ENCODE results near the gene SATB2.

Gene SATB2

DNA sequence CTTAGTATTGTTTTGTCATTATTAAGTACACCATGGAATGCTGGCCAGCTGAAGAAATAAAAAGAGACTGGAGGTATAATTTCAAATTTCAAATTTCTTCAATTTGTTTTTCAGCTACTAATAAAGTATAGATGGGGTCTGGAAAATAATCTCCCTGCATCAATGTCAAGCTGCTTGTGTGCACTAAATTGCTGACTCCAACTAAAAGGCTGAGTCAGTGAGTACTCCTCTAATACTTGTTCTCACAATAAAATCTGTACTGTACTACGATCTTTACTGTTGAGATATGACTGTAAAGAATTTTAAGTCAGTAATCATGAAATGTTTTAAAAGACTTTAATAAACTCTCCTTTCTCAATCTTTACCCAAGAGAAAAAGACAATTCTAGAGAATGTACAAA, 131.9 kb downstream of the SATB2 start:
- no peak for DNase-seq (ENCODE audit: low read depth in 2 of 2)

DNA sequence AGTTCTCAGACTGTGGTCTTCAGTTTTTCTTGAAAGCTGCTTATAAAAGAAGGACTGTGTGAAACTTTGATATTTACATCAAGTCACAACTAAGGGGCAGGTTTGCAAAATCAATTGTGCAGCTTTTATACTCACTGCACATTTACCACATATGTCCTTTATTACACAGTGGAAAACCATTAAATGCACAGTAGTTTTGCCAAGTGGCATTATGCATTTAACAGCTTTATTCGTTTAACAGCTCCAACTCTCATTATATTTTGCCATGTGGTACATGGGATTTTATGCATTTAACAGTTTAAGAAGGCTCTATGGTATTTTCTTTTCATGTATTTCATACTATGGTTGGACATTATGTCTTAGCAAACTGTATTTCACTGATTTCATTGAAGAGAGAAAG, 135.6 kb downstream of the SATB2 start:
- DNase-seq (ENCODE audit: low read depth in 2 of 2) = no peak

DNA sequence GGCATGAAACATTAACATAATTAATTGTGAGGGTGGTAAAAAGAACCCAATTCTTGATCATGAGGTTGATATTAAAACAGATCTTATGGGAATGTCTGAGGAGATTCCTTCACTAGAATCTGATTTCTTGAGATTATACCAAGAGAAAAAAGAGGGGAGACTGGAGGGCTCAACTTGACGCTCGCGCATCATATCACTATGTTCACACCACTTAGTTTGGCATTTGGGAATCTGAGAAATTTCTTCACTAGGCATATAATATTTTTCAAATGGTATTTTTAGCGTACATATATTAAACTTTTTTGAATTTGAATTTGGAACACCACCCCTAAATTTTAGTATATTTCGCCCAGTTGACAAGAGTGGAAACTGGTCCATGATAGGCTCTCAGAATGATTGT, 140.1 kb downstream of the SATB2 start:
- no peak for DNase-seq (ENCODE audit: low read depth in 2 of 2)

DNA sequence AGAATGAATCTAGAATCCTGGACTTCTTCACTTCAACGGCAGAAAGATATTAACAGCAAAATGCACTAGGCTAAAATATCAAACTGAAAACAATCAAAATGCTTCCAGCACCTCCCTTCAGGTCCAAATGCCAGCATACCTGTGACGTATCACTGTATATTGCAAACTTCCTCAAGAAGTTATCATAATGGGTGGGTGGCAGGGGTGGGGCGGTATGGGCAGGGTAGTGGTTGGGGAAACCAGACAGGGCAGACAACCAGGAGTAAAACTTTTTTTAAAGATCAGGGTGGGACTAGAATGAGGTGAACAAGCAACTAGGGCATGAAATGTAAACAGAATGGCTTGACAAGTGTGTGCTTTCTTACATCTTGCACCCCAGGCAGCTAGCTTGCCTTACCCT, 140.9 kb downstream of the SATB2 start:
- DNase-seq (ENCODE audit: low read depth in 2 of 2) = no peak

DNA sequence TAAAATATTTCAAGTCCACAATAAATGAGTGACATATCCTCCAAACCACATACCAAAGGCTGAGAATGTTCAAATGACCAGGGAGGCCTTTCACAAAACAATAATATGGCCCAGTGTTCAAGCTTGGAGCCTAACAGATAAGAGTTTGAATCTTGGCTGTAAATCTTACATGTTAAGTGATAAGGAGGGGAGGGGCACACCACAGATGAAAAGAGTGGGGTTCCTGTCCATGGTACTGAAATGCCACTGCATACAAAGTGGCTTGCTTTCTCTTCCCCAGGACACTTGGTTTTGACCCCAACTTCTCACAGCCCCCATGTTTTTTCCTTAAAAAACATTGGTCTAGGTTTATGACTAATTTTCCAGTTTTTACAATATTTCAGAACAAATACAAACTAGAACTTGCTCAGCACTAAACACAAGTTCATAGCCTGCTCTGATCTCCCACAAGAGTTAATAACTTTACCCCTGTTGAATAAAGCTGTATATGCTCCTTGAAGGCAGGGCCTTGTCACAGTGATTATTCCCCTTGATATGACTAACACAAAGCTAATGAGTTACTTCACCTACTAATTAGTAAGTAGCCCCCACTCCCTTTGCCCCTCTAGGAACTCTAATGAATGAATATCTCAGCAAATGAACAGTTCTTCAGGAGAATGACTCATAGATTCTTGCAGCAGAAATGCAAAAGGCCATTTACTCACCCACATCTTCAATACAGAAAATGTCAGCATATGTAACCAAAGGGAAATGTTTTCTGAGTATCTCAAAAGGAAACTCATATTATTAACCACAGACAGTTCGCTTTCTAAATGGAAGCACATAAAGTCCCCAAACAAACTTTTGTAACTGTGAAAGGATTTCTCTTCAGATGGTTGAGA, 142.2 kb downstream of the SATB2 start:
- DNase-seq (ENCODE audit: low read depth in 2 of 2) = no peak

DNA sequence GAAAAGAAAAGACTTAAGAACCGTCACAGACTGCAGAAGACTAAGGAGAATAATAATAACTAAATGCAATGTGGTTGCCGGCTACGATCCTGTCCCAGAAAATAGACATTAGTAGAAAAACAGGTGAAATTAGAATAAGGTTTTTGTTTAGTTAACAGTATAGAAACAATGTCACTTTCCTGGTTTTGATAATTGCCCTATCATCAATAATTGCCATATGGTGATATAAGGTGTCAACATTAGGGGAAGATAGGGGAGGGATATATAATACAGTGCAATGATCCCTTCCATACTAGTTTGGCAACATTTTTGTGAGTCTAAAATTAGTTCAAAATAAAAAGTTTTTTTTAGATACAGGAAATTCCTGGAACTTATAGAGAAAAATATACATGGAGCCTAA, 144.8 kb downstream of the SATB2 start:
- DNase-seq (ENCODE audit: low read depth in 2 of 2) = no peak

DNA sequence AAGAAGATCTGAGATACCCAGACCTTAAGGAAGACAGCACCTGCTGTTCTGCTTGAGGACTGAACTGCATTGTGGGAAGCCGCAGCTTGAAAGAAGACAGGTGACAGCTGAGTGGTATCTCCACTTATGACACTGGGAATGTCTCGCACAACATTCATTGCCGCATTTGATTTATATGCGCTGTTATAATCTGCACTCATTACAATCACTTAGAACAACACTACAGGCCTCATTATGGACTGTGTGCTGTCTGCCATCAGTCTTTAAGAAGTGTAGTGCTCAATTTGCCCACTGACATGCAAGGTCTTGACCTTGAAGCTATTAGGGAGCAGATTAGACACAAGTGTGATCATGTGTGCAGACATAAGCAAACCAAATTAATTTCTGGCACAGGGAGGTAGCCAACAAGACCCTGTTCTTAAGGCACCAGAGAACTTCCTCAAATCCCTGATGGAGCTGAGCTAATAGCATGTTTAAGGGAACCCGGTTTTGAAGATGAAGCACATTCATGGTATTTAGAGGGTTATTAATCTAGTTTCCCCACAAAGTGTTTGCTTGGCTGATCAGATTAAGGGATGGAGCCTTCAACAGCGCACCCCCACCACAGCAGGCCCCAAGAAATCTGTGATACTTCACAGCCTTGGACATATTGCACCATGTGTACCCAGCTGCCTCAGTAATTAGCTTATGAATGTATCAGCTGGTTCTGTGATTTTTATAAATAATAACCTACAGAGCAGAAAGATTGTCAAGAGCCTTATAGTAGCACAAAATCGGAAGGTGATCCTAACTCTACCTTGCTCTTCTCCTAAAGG, 146.8 kb downstream of the SATB2 start:
- no peak for DNase-seq (ENCODE audit: low read depth in 2 of 2)

DNA sequence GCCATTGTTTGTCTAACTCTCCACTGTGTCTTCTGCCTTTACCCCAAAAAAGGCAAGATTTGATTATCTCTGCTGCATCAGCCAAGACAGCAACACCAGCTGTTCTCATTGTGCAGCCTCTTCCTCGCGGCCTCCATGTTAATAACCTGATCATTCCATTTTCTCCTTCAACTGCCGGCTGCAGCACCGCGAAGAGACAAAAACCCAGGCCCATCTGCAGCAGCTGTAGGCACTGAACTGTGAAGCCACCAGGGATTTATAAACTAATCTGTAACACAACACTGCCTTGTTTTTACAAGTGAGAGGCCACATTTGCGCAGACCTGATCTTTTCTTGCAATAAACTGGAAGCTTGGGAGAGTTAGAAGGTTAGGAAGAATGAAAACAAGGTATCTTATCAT, 147.8 kb downstream of the SATB2 start:
- DNase-seq (ENCODE audit: low read depth in 2 of 2) = no peak

DNA sequence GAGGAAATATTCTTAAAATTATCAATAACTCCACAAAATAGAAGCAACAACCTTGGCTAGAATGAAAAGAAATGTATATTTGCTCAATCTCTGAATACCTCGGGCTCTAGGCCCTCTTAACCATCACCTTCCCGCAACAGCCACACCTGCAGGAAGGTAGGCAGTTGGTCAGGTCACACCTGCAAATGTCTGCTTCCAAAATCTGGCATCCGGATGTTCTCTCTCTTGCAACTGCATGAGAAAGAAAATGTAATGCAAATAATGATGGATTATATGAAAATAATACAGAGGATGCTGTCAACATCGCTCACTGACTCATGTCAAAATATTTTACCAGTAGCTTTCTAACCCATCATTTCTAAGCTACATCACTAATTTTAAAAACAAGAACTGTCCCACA, 148.3 kb downstream of the SATB2 start:
- DNase-seq (ENCODE audit: low read depth in 2 of 2) = no peak

DNA sequence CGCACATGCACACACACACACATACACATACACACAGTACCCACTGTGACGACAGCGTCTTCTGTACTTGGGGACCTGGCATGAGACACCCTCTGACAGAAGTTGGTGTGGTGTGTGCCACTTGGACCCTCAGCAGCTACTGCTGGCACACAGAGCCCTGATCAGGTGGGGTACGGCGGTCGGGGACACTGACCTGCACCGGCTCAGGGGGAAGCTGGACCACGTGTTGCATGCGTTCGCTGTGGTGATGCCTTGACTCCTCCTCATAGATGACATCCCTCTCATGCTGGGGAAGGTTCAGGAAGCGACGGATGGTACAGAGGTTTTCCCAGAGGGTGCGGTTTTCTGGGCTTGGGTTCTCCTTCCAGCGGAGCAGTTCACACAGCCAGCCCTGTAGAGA, 149.2 kb downstream of the SATB2 start:
- no peak for DNase-seq (ENCODE audit: low read depth in 2 of 2)

DNA sequence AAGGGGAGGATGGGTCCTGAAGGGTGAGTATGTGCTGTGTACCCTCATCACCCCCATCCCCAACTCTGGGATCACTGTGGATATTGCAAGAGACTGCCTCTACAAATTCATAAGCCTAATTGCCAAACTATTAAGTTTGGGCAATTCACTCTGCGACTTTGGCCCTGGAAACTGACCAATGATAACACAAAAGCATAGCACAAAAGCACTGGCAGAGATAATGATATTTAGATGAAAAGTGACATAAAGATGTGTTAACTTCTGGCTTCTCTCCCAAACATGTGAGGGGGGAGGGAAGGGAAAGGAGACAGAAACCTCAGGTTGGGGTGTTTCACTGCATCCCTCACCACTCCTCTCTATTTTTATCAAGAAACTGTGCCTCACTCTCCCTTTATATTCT, 150.3 kb downstream of the SATB2 start:
- DNase-seq (ENCODE audit: low read depth in 2 of 2) = no peak

DNA sequence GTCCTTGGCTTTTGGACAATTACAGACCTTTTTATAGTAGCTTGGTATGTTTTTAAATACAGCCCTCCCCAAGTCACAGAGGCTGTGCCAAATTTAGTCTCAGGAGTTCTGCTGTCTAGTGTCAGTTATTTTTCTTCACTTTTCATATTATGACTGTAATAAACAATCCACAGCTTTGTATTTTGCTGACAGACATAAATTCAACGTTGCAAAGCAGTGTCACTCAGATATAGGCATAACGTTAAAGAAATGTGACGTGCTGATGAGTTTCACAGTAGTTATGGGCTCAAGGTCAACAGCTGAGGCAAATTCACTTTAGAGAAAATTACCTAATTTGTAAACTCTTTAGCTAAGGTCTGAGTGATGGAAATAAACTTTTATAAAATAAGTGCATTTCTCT, 151.6 kb downstream of the SATB2 start:
- DNase-seq (ENCODE audit: low read depth in 2 of 2) = no peak

DNA sequence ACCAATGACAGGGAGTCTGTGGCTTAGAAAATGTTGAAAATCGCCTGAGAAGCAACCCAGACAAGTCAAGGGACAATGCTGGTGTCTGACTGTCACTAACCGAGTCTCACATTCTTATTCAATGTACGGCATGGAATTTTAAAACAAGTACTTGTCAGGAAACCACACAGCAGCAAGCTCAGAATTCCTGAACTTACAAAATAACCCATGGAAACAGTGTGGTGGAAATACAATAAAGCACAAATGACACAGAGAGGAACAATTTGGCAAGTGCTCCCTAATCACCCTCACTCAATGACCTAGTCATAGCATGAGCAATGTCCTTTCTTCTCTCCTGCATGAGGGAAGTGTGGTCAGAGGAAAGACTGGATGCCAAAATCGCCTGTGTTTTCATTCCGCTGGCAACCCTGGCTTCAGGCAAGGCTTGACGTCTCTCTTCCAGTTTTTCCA, 154.0 kb downstream of the SATB2 start:
- DNase-seq (ENCODE audit: low read depth in 2 of 2) = no peak

DNA sequence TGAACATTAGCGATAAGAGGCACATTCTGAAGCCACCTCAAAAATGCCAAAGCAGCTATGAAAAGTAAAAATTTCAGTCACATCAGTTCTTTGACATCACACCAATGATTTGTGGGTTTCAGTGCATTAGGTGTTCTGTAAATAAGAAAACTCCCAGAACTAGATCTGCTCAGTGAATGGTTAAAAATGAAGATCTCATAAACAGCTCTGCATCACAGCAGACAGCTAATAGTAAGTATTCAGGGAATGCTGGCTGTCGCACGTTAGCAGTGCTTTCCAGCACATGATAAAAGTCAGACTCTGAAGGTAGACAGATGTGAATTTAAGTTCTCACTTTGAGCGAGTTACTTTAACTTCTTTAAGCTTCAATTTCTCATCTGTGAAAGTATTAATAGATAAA, 154.9 kb downstream of the SATB2 start:
- no peak for DNase-seq (ENCODE audit: low read depth in 2 of 2)

DNA sequence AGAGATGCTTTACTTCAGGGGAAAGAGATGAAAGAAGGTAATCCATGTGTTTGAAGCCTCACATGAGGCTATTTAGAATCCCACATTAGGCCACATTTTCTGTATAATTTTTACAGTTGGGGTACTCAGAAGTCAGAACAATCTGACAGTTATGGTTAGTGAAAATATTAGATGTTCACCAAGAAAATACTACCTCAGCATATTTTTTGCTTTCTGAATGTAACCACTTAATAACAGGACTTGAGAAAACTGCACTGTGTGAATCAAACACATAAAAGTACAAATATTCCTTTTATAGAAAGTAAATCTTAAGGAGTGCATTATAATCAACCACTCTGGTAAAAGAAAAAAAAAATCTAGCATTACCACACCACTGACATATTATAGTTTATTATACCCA, 169.3 kb downstream of the SATB2 start:
- no peak for DNase-seq (ENCODE audit: low read depth in 2 of 2)

DNA sequence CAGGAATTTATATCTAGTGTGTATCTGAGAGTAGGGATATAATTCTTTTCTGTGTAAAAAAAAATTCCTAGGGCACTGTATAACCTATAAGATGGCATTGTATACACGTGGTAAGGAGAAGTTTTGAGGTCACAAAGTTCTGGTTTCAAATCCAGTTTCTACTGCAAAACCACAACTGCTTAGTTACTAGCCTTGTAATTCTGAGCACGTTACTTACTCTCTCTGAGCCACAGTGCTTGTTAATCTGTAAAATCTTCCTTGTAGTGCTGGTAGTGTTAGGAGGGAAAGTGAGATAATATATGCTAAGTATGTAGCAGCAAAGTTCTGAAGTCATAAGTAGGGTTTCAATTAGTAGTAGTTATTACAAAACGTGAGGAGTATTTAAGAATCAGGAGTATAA, 175.4 kb downstream of the SATB2 start:
- DNase-seq (ENCODE audit: low read depth in 2 of 2) = no peak

DNA sequence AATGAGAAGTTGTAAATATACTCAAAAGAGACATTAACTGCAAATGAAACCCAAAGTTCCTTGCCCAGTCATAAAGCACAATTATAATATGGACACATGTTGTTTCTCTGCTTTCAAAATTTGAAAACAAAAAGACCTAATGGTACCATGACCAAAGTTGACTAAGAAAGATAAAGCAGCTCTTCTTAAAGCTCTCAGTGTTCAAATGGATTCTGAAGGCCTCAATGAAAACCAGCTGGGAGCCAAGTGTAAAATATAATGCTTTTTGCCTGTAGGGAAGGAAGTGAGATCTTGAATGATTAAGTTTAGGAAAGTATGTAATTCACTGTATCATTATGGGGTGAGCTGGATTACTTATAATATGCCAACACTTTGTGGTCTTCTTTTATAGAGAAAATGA, 178.6 kb downstream of the SATB2 start:
- DNase-seq (ENCODE audit: low read depth in 2 of 2) = no peak

DNA sequence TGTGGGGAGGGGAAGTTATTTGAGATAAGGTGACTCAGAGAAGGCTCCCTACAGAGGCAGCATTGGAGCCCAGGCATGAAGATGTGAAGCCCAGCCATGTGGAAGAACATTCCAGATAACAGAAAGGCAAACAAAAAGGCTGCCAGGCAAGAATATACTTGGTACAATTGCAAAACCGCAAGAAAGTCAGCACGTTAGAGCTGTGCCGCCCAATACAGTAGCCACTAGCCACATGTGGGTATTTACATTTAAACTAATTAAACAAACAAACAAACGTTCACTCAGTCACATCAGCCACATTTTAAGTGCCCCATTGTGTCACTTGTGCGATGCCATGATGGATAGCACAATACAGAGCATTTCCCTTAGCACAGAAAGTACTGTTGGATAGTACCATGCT, 179.6 kb downstream of the SATB2 start:
- no peak for DNase-seq (ENCODE audit: low read depth in 2 of 2)

DNA sequence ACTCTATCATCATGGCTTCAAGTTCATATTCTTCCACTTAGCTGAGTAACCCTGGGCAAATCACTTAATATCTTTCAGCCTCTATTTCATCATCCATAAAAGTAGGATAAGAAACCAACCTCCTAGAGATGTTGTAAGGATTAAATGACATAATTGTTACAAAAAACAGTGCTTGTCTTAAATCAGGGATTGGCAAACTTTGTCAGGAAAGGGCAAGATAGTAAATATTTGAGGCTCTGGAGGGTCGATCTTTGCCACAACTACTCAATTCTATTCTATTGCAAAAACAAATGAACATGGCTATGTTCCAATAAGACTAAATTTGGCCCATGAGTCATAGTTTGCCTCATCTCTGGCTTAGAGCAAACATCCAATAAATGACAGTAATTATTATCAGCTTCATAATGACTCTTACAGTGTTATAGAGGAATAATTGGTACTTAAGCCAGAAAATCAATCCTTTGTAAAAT, 184.7 kb downstream of the SATB2 start:
- no peak for DNase-seq (ENCODE audit: low read depth in 2 of 2)

DNA sequence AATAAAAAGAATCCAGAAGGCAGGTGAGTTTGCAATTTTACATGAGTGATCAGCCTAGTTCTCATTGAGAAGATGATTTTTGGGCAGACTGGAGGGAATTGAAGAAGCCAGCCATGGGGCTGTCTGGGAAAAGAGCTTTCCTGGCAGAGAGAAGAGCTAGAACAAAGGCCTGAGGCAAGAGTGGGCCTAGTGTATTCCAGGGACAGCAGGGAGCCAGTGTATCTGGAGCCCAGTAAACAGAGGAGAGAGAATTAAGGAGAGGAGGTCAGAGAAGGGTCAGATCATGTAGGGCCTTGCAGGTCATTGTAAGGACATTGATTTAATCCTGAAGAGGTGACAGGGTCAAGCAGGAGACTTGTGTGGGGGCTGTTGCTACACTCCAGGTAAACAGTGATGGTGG, 195.8 kb downstream of the SATB2 start:
- no peak for DNase-seq (ENCODE audit: low read depth in 2 of 2)

DNA sequence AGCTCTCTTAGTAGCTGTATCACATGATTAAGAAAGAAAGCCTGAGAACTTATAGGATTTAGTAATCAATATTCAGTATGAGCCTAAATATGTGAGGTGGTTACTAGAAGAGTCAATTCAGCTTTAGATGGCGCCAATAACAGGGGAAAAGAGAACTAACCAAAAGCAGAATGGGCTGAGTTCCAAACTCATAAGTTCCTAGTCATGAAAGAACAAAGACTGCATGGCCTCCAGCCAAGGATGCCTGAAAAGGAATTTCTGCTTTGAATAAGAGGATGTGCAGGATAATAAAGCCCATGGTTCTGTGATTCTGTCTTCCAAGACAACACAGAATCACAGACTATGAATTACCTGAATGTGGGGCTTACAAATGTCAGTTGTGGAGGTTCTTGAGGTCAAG, 196.5 kb downstream of the SATB2 start:
- DNase-seq (ENCODE audit: low read depth in 2 of 2) = no peak

DNA sequence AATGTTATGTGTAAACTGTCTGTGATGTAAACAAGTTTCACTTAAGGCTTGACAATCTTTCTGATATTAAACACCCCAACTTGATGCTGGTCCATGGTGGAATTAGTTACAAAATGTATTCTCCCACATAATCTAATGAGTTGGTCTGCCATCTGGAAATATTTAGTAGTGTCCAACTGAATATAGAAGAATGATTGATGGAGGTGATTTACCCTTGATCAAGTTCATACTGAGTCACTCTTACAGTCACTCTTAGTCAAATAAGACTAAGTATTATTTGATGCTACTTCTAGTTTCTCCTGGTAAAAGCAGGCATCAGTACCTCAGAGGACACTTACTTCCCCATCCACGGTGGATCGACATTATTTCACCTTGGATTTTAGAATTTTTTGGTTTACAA, 198.1 kb downstream of the SATB2 start:
- no peak for DNase-seq (ENCODE audit: low read depth in 2 of 2)

DNA sequence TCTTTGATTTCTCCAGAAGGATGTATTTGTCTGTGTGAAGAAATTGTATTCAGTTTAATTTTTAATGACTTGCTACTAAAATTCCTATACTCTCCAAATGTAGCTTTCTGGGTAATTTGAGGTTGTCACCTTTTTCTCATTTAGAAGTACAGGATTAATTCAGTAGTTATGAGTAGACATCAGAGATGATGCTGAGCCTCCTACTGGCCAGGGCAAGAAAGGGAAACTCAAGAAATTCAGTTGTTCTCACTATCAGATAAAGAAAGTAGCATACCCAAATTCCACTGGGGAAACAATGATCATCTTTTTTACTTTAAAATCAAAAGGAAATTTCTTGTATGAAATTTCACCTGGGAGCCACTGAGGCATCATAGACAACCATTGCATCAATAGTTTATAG, 199.4 kb downstream of the SATB2 start:
- DNase-seq (ENCODE audit: low read depth in 2 of 2) = no peak
